Peyer's patch (tissue), 4 donors: Measurements from ENCODE around the gene MYO1D. TPM values are rescaled to one million over a fixed set of nuclear protein-coding genes. Genes with fewer than 3 reads are reported as not detected.
A peak's percentile ranks its signal among the peaks of the same experiment; 100 is the strongest.

ENCODE experiments used
- DNase-seq, 3 donors: peaks; one replicate each; pipeline ENCODE4 v3.0.0-alpha.2; 2017 to 2019
- H3K27ac ChIP-seq, 4 donors: fragments of 200-600 bp; sonication (generic); one replicate each; pipeline ENCODE4 v1.5.1; 2016 to 2019
- H3K27me3 ChIP-seq, 2 donors: fragments of 200-600 bp; sonication (generic); one replicate each; pipeline ENCODE4 v1.5.1; 2019
- H3K36me3 ChIP-seq, 3 donors: fragments of 200-600 bp; sonication (generic); one replicate each; pipeline ENCODE4 v1.5.1; 2016 to 2019
- H3K4me1 ChIP-seq, 4 donors: fragments of 200-600 bp; sonication (generic); one replicate each; pipeline ENCODE4 v1.5.1; 2016 to 2019
- H3K4me3 ChIP-seq, 4 donors: fragments of 200-600 bp; sonication (generic); 1 replicate in 3 of 4; 2 replicates in 1 of 4; pipeline ENCODE4 v1.5.1; 2016 to 2019; ENCODE audit warnings: mild to moderate bottlenecking in 1 of 4
- H3K9me3 ChIP-seq, 4 donors: fragments of 200-600 bp; sonication (generic); one replicate each; pipeline ENCODE4 v1.5.1; 2016 to 2019; ENCODE audit warnings: mild to moderate bottlenecking in 1 of 4
- POLR2A ChIP-seq, 2 donors: fragments of 450-650 bp; IDR thresholded peaks; one replicate each; pipeline ENCODE4 v1.5.1; 2017; ENCODE audit warnings: antibody characterized with exemption in 2 of 2, mild to moderate bottlenecking in 2 of 2, moderate library complexity in 2 of 2
- total RNA-seq, 4 donors: library from RNA; depleted of rRNA; stranded (reverse); fragments of >200 nt; gene quantifications; one replicate each; pipeline ENCODE4 v1.1.0, GENCODE V29; 2016
- TF ChIP-seq, protein P1 (sequence below), 6 experiments: fragments of 450-650 bp in 4 of 6; fragments of 200-600 bp in 2 of 6; sonication (generic) in 1 of 6; IDR thresholded peaks; one replicate each; pipeline ENCODE4 v1.5.1; 2017 to 2019; ENCODE audit warnings: antibody characterized with exemption in 6 of 6, mild to moderate bottlenecking in 3 of 6, moderate library complexity in 1 of 6

The MYO1D gene
- total RNA-seq, 4 donors from 2014 or later = 148 to 340 (median 328) TPM

DNA sequence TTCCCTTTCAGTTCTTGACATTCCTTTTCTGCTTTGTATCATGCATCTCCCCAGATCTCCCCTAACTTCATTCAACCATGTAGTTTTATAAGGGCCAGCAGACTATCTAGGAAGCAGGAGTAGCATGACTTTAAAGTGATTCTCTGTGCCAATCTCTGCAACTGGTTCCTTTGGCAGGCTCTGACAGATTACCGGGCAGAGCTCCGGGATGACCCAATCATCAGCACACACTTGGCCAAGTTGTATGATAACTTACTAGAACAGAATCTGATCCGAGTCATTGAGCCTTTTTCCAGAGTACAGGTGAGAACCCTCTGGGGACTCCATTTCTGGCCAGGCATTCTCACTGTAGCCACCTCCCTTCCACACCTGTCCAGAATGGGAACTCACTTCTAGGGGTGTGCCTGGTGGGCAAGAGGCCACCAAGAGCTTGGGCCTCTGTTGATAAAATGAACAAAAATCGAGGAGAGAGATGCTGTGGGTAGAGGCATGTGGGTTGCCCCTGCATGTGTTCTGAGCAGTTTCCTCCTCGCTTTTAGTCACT is 397.8 kb downstream of the MYO1D start:
- DNase-seq = peak in 1 of 3 donors; percentile 19
- Histone ChIP-seq H3K4me3 (no peak overlapping the region), H3K27ac (no peak overlapping the region), H3K4me1 (no peaks in the 10 kb centered on the region), H3K9me3 (no peaks in the 10 kb centered on the region), H3K27me3 (no peaks in the 10 kb centered on the region), H3K36me3 (peaks cover 0 to 79% (median 0%) of the 10 kb centered on the region in 3 donors)
- TF ChIP-seq POLR2A (IDR thresholded peaks at IDR 0.05) = no peak
- TF ChIP-seq, protein P1, sequence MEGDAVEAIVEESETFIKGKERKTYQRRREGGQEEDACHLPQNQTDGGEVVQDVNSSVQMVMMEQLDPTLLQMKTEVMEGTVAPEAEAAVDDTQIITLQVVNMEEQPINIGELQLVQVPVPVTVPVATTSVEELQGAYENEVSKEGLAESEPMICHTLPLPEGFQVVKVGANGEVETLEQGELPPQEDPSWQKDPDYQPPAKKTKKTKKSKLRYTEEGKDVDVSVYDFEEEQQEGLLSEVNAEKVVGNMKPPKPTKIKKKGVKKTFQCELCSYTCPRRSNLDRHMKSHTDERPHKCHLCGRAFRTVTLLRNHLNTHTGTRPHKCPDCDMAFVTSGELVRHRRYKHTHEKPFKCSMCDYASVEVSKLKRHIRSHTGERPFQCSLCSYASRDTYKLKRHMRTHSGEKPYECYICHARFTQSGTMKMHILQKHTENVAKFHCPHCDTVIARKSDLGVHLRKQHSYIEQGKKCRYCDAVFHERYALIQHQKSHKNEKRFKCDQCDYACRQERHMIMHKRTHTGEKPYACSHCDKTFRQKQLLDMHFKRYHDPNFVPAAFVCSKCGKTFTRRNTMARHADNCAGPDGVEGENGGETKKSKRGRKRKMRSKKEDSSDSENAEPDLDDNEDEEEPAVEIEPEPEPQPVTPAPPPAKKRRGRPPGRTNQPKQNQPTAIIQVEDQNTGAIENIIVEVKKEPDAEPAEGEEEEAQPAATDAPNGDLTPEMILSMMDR (IDR thresholded peaks at IDR 0.05) = no peak

DNA sequence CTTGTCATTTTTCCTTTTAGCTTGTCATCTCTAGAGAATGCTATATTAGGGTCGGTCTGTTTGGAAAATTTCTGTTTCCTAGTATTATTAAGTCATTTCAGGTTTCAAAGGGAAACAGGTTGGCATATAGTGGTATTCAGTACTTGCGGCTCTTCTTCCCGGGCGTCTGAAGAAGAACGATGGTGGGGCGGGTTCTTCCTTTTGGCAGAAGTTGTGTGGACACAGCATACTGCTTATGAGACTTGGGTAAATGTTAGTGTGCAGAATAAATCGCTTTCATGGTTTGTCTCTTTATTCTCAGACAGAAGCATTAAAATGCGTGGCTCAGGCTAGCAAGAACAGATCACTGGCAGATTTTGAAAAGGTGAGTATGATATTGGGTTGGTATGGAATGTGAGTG is 399.7 kb downstream of the MYO1D start:
- no peak for TF ChIP-seq POLR2A (IDR thresholded peaks at IDR 0.05)
- TF ChIP-seq, protein P1 (IDR thresholded peaks at IDR 0.05) = no peak
- Histone ChIP-seq H3K4me3 (no peak overlapping the region), H3K36me3 (peaks cover 0 to 96% (median 0%) of the 10 kb centered on the region in 3 donors), H3K27me3 (no peaks in the 10 kb centered on the region), H3K4me1 (no peaks in the 10 kb centered on the region), H3K9me3 (no peaks in the 10 kb centered on the region), H3K27ac (no peak overlapping the region)
- peak in 1 of 3 donors; percentile 2 for DNase-seq

DNA sequence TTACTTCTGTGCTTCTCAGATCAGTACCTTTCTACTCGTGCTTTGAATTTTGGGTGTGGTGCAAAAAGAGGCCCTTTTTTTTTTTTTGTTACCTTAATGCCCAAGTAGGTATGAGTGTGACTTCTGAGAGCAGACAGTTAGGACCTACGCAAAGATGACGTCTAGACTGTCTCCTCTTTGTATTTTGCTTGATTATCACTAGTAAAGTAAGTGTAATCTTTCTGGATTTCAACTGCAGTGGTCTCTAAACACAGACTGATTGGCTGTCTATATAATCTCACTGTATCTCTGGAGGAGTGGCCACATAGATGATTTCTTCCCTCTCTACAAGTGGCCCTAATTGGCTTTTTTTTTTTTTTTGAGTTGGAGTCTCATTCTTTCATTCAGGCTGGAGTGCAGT is 401.7 kb downstream of the MYO1D start:
- DNase-seq = no peak
- TF ChIP-seq POLR2A (IDR thresholded peaks at IDR 0.05) = no peak
- TF ChIP-seq, protein P1 (IDR thresholded peaks at IDR 0.05) = no peak

DNA sequence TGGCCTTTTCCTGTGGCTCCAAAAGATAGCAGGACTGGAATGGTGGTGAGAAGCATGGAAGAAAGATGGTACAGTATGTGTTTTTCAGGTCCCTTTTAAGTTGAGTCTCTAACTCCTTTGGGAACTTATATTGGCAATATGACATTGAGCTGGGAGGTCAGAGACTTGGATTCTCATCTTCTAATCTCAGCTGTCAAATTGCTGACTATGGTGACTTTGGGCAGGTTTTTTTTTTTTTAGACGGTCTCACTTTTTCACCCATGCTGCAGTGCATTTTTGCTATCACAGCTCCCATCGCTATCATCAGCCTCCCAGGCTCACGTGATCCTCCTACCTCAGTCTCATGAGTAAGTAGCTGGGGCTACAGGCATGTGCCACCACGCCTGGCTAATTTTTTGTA is 405.3 kb downstream of the MYO1D start:
- H3K9me3 ChIP-seq = no peaks in the 10 kb centered on the region

More for the DNA sequence above, 401.7 kb downstream of the MYO1D start:
- Histone ChIP-seq H3K4me1 (no peaks in the 10 kb centered on the region), H3K4me3 (no peak overlapping the region), H3K27me3 (no peaks in the 10 kb centered on the region), H3K9me3 (no peaks in the 10 kb centered on the region), H3K36me3 (peaks cover 0 to 97% (median 0%) of the 10 kb centered on the region in 3 donors), H3K27ac (no peak overlapping the region)

DNA sequence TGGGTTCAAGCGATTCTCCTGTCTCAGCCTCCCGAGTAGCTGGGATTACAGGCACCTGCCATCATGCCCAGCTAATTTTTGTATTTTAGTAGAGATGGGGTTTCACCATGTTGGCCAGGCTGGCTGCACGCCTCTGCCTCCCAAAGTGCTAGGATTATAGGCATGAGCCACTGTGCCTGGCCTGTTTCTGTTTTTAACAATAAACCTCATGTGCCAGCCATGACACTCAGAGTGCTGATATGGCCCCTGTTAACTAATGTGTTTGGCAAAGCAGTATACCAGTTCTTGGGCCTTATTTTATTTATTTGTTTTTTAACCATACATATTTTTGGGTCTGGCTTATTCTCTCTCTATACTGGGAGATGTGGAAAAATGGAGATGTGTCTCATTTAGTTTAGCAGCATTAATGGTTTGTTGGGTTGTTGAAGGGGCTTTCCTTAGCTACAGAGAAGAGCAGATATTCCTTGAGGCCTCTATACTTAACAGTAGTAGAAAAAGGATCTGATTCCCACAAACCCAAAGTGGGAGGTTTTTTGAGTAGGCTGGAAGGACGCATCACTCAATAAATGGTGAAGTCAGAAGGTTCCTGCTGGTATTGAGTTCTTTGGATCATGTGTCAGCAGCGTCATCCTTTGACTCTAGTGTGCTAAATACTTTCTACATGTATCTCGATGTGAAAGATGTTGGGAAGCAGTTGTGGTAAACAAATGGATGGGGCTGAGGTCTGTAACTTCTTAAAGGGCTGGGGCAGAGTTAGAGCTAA is 406.3 kb downstream of the MYO1D start:
- H3K4me3 ChIP-seq = no peak overlapping the region
- DNase-seq = peak in 1 of 3 donors; percentile 11
- TF ChIP-seq, protein P1 (IDR thresholded peaks at IDR 0.05) = no peak
- TF ChIP-seq POLR2A (IDR thresholded peaks at IDR 0.05) = no peak
- peaks cover 0 to 92% (median 3%) of the 10 kb centered on the region in 3 donors for H3K36me3 ChIP-seq
- H3K27ac ChIP-seq = no peak overlapping the region
- H3K4me1 ChIP-seq = no peaks in the 10 kb centered on the region
- no peaks in the 10 kb centered on the region for H3K9me3 ChIP-seq
- no peaks in the 10 kb centered on the region for H3K27me3 ChIP-seq

More for the DNA sequence above, 405.3 kb downstream of the MYO1D start:
- TF ChIP-seq, protein P1 (IDR thresholded peaks at IDR 0.05) = no peak
- TF ChIP-seq POLR2A (IDR thresholded peaks at IDR 0.05) = no peak
- no peak overlapping the region for H3K27ac ChIP-seq
- H3K4me1 ChIP-seq = no peaks in the 10 kb centered on the region
- H3K27me3 ChIP-seq = no peaks in the 10 kb centered on the region
- H3K4me3 ChIP-seq = no peak overlapping the region
- peaks cover 0 to 92% (median 3%) of the 10 kb centered on the region in 3 donors for H3K36me3 ChIP-seq
- peak in 1 of 3 donors; percentile 4 for DNase-seq
